Epidermal melanocyte (primary cell): Measurements from ENCODE around the gene TAF5L.
A peak's percentile ranks its signal among the peaks of the same experiment; 100 is the strongest.

Experiments used
- DNase-seq: peaks from one replicate; pipeline ENCODE4 v3.0.0; 2011; ENCODE audit warnings: low spot score; ENCODE audit not compliant: insufficient read length

The TAF5L gene

GRCh38 chr1:229625915-229626831, at the start of gene TAF5L, which contains the start of gene URB2:
TAF5L (minus strand) TSS chr1:229626122; CDS start chr1:229614482, 11,640 bp downstream.
URB2 (plus strand) TSS chr1:229626247; CDS start chr1:229627634, 1,387 bp downstream.
- peak; percentile 95 for DNase-seq

GRCh38 chr1:229675396-229675795, 49.5 kb upstream of the TAF5L start:
- no peak for DNase-seq

GRCh38 chr1:229674042-229674441, 48.1 kb upstream of the TAF5L start:
- no peak for DNase-seq

- DNase-seq = no peak
These were observed 46.3 kb upstream of the TAF5L start for GRCh38 chr1:229672246-229672645.

GRCh38 chr1:229671310-229671709, 45.4 kb upstream of the TAF5L start:
- no peak for DNase-seq

GRCh38 chr1:229669333-229669732, 43.4 kb upstream of the TAF5L start:
- DNase-seq = no peak

GRCh38 chr1:229666585-229666984, 40.7 kb upstream of the TAF5L start:
- no peak for DNase-seq

- no peak for DNase-seq
These were observed 40.1 kb upstream of the TAF5L start for GRCh38 chr1:229665912-229666558.

GRCh38 chr1:229664133-229664689, 38.3 kb upstream of the TAF5L start:
- DNase-seq = no peak

GRCh38 chr1:229661897-229662296, 36.0 kb upstream of the TAF5L start:
- DNase-seq = no peak

- peak; percentile 66 for DNase-seq
These were observed 35.3 kb upstream of the TAF5L start for GRCh38 chr1:229661022-229661877.

GRCh38 chr1:229657993-229658755, 32.3 kb upstream of the TAF5L start:
- no peak for DNase-seq

- DNase-seq = no peak
These were observed 29.9 kb upstream of the TAF5L start for GRCh38 chr1:229655781-229656180.

- DNase-seq = no peak
These were observed 27.5 kb upstream of the TAF5L start for GRCh38 chr1:229653420-229653819.

GRCh38 chr1:229651546-229651945, 25.6 kb upstream of the TAF5L start:
- DNase-seq = no peak

- no peak for DNase-seq
These were observed 24.1 kb upstream of the TAF5L start for GRCh38 chr1:229650045-229650444.

- DNase-seq = no peak
These were observed 22.5 kb upstream of the TAF5L start for GRCh38 chr1:229648406-229648805.

- DNase-seq = peak; percentile 28
These were observed 19.5 kb upstream of the TAF5L start for GRCh38 chr1:229645324-229645993.

- DNase-seq = no peak
These were observed 18.2 kb upstream of the TAF5L start for GRCh38 chr1:229643996-229644745.
